ENCODE results near the gene HOXD3. TPM values are rescaled to one million over a fixed set of nuclear protein-coding genes. Genes with fewer than 3 reads are reported as not detected.
A peak's percentile ranks its signal among the peaks of the same experiment; 100 is the strongest.

The HOXD3 gene
- total RNA-seq, 1 experiment from 2014 or later = not detected

- Histone ChIP-seq H4K91ac (ENCODE audit: insufficient read length, low read depth, low read length) (no peak overlapping the region), H3K27ac (ENCODE audit: insufficient read length, low read depth, low read length) (no peak overlapping the region), H2BK15ac (ENCODE audit: low read depth, low read length) (no peak overlapping the region), H2BK20ac (ENCODE audit: low read depth, low read length, poor library complexity, severe bottlenecking) (no peak overlapping the region), H3K9me3 (ENCODE audit: control insufficient read depth, low read depth, low read length) (no peaks in the 10 kb centered on the region), H3K79me1 (ENCODE audit: insufficient read depth, low read depth, low read length, poor library complexity, severe bottlenecking) (no peaks in the 10 kb centered on the region), H4K8ac (replicated peaks; ENCODE audit: insufficient read length, low read depth, low read length) (no peak overlapping the region), H2AFZ (ENCODE audit: low read length) (no peak overlapping the region), H3K14ac (ENCODE audit: insufficient read depth, low read length) (no peak overlapping the region), H3K23me2 (ENCODE audit: insufficient read length, low read depth, low read length, poor library complexity, severe bottlenecking) (no peaks in the 10 kb centered on the region), H3K23ac (ENCODE audit: insufficient read length, low read depth, low read length) (no peak overlapping the region), H2AK5ac (ENCODE audit: insufficient read length, low read length) (no peak overlapping the region), H2BK120ac (ENCODE audit: low read depth, low read length, poor library complexity, severe bottlenecking) (no peak overlapping the region), H3K27me3 (ENCODE audit: insufficient read depth, low read length) (peaks cover 93% of the 10 kb centered on the region), H2BK5ac (ENCODE audit: insufficient read length, low read length) (no peak overlapping the region), H4K20me1 (ENCODE audit: control insufficient read depth, insufficient read depth, insufficient read length) (no peaks in the 10 kb centered on the region), H3K4me1 (ENCODE audit: insufficient read depth, low read length) (no peaks in the 10 kb centered on the region), H3K18ac (ENCODE audit: insufficient read length, low read depth, low read length) (no peak overlapping the region), H4K5ac (ENCODE audit: insufficient read length, low read depth, low read length) (no peak overlapping the region), H3K9ac (ENCODE audit: extremely low read depth, insufficient read length, low read length) (no peak overlapping the region), H3K4ac (ENCODE audit: low read depth, low read length) (no peak overlapping the region), H2BK12ac (ENCODE audit: insufficient read length, low read depth, low read length) (no peak overlapping the region), H3K79me2 (ENCODE audit: insufficient read depth, low read length) (no peaks in the 10 kb centered on the region), H3T11ph (ENCODE audit: low read length) (no peak overlapping the region), H3K4me2 (ENCODE audit: insufficient read depth, insufficient read length, low read length) (no peak overlapping the region), H3K56ac (ENCODE audit: insufficient read length, low read depth, low read length) (no peak overlapping the region)
- H3K4me1 Mint-ChIP-seq = peaks cover 9 to 35% of the 10 kb centered on the region in 2 experiments
- peak; percentile 12 for DNase-seq
- no peak overlapping the region for H3K27ac Mint-ChIP-seq
- TF ChIP-seq, protein P1, sequence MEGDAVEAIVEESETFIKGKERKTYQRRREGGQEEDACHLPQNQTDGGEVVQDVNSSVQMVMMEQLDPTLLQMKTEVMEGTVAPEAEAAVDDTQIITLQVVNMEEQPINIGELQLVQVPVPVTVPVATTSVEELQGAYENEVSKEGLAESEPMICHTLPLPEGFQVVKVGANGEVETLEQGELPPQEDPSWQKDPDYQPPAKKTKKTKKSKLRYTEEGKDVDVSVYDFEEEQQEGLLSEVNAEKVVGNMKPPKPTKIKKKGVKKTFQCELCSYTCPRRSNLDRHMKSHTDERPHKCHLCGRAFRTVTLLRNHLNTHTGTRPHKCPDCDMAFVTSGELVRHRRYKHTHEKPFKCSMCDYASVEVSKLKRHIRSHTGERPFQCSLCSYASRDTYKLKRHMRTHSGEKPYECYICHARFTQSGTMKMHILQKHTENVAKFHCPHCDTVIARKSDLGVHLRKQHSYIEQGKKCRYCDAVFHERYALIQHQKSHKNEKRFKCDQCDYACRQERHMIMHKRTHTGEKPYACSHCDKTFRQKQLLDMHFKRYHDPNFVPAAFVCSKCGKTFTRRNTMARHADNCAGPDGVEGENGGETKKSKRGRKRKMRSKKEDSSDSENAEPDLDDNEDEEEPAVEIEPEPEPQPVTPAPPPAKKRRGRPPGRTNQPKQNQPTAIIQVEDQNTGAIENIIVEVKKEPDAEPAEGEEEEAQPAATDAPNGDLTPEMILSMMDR (conservative IDR thresholded peaks at IDR 0.05) = no peak
- H3K27me3 Mint-ChIP-seq (ENCODE audit: low read depth) = peaks cover 96% of the 10 kb centered on the region
- H3K9me3 Mint-ChIP-seq = peaks cover 0 to 17% of the 10 kb centered on the region in 2 experiments
- no peak overlapping the region for H3K4me3 Mint-ChIP-seq
- H3K36me3 Mint-ChIP-seq (ENCODE audit: insufficient read depth in 1 of 3, low read depth in 3 of 3) = no peaks in the 10 kb centered on the region; a peak in 1 of 7 replicates
- WGBS (ENCODE audit: extremely low coverage, insufficient read length, low lambda C conversion rate) = no CpG with 5 or more reads among the region's 4 CpGs
Observed at GRCh38 chr2:176109946-176110345, 47.2 kb upstream of the HOXD3 start.

Data from H9 (cell line).